Prostate gland (tissue), 2 donors: ENCODE measurements around the gene PRKG1. TPM values are rescaled to one million over a fixed set of nuclear protein-coding genes. Genes with fewer than 3 reads are reported as not detected.

ENCODE experiments used
- DNase-seq: peaks from one replicate; pipeline ENCODE4 v3.0.0-alpha.2; 2019; ENCODE audit warnings: low spot score
- H3K27ac ChIP-seq, 2 donors: fragments of 200-600 bp; sonication (generic); 2 replicates each; pipeline ENCODE4 v1.5.1; 2017 to 2019
- H3K27me3 ChIP-seq: fragments of 200-600 bp; sonication (generic); replicated peaks from 2 replicates; pipeline ENCODE4 v1.5.1; 2019; ENCODE audit not compliant: insufficient read depth
- H3K36me3 ChIP-seq, 2 donors: fragments of 200-600 bp; sonication (generic); 1 replicate in 1 of 2; 2 replicates in 1 of 2; pipeline versions ENCODE4 v1.5.1 to v1.8.1; 2017 to 2019
- H3K4me1 ChIP-seq: fragments of 200-600 bp; sonication (generic); replicated peaks from 2 replicates; pipeline ENCODE4 v1.5.1; 2019
- H3K4me3 ChIP-seq, 2 donors: fragments of 200-600 bp; sonication (generic); 2 replicates each; pipeline ENCODE4 v1.5.1; 2017 to 2019
- H3K9me3 ChIP-seq: fragments of 200-600 bp; sonication (generic); 2 replicates; pipeline ENCODE4 v1.5.1; 2017
- POLR2A ChIP-seq: fragments of 450-650 bp; IDR thresholded peaks from one replicate; pipeline ENCODE4 v1.6.1; 2016; ENCODE audit warnings: antibody characterized with exemption, mild to moderate bottlenecking
- POLR2AphosphoS5 ChIP-seq: sonication (generic); formaldehyde crosslinking; IDR thresholded peaks from one replicate; pipeline ENCODE4 v1.6.1; 2017; ENCODE audit warnings: antibody characterized with exemption
- WGBS: methylation state at CpG from one replicate; pipeline ENCODE4 v1.1.5; 2018; 5-methylcytosine and 5-hydroxymethylcytosine counted together
- intact Hi-C: fragments of 100-400 bp; cut with DNase I; formaldehyde crosslinking; loops from one replicate; pipeline ENCODE4 v1.14.2; 2022
- total RNA-seq, 2 donors: library from RNA; depleted of rRNA; stranded (reverse); fragments of >200 nt; gene quantifications; one replicate each; pipeline ENCODE4 v1.1.0, GENCODE V29; 2016
- TF ChIP-seq, protein P1 (sequence below), 4 experiments: fragments of 200-600 bp in 2 of 4; fragments of 450-650 bp in 2 of 4; sonication (generic) in 2 of 4; IDR thresholded peaks; 1 replicate in 3 of 4; 2 replicates in 1 of 4; pipeline ENCODE4 v1.5.1; 2016 to 2019; ENCODE audit warnings: antibody characterized with exemption in 4 of 4, mild to moderate bottlenecking in 2 of 4, moderate library complexity in 2 of 4

The PRKG1 gene
- total RNA-seq, 2 donors from 2014 or later, result 2.7 to 9.0 TPM

DNA sequence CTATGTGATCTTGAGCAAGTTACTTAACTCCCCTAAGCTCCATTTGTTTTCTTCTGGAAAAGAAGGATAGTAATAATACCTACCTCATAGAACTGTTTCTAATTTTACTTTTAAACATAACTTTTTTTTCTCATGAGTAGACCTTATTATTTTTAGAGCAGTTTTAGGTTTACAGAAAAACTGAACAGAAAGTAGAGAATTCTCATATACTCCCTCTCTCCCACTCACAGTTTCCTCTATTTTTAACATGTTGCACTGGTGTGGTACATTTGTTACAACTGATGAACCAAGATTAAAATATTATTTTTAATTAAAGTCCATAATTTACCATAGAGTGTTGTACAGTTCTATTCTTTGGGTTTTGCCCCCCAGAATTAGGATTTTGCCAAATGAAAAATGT, 846.4 kb downstream of the PRKG1 start:
- Histone ChIP-seq H3K36me3 (no peaks in the 10 kb centered on the region), H3K27ac (no peak overlapping the region), H3K9me3 (no peaks in the 10 kb centered on the region), H3K27me3 (no peaks in the 10 kb centered on the region), H3K4me1 (no peaks in the 10 kb centered on the region), H3K4me3 (no peak overlapping the region)
- TF ChIP-seq, protein P1, sequence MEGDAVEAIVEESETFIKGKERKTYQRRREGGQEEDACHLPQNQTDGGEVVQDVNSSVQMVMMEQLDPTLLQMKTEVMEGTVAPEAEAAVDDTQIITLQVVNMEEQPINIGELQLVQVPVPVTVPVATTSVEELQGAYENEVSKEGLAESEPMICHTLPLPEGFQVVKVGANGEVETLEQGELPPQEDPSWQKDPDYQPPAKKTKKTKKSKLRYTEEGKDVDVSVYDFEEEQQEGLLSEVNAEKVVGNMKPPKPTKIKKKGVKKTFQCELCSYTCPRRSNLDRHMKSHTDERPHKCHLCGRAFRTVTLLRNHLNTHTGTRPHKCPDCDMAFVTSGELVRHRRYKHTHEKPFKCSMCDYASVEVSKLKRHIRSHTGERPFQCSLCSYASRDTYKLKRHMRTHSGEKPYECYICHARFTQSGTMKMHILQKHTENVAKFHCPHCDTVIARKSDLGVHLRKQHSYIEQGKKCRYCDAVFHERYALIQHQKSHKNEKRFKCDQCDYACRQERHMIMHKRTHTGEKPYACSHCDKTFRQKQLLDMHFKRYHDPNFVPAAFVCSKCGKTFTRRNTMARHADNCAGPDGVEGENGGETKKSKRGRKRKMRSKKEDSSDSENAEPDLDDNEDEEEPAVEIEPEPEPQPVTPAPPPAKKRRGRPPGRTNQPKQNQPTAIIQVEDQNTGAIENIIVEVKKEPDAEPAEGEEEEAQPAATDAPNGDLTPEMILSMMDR (IDR thresholded peaks at IDR 0.05), result no peak
- intact Hi-C loops, result no loop called here
- no peak for DNase-seq

DNA sequence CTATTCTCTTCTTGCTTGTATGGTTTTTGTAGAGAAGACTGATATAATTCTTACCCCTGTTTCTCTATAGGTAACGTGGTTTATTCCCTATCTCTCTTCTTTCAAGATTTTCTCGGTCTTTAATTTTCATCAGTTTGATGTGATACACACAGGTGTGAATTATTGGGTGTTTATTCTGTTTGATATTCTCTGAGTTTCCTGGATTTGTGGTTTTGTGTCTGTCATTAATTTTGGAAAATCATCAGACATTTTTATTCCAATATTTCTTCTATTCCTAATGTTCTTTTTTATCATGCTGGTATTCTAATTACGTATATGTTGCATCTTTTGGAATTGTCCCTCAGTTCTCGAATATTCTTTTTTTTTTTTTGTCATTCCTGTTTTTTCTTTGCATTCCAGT, 850.1 kb downstream of the PRKG1 start:
- Histone ChIP-seq H3K4me3 (no peak overlapping the region), H3K27ac (no peak overlapping the region), H3K4me1 (no peaks in the 10 kb centered on the region), H3K27me3 (no peaks in the 10 kb centered on the region), H3K36me3 (no peaks in the 10 kb centered on the region), H3K9me3 (no peaks in the 10 kb centered on the region)
- no peak for DNase-seq
- TF ChIP-seq, protein P1 (IDR thresholded peaks at IDR 0.05), result no peak
- TF ChIP-seq POLR2AphosphoS5, result no peak
- WGBS, result 93% methylated on average over 4 of the region's 4 CpGs
- intact Hi-C loops, result no loop called here

DNA sequence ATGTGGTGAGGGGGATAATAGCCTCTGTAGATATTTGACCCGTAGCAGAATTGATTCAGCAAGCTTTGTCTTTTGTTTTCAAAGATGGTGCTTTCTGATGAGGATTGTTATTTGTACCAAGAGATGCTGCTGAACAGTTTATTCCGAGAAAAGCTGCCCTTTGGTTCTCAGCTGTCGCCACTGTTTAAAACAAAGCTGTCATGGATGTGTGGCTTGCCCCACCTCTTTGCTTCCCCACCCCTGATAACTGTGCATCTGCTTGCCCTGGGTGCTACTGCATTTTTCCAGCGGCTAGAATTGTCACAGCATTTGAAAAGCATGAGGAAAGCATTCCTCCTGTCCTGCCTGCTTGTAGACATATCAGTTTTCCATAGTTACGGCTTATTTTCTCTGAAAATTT, 852.0 kb downstream of the PRKG1 start:
- no peaks in the 10 kb centered on the region for H3K9me3 ChIP-seq
- no peak for DNase-seq
- WGBS, result 89% methylated on average over 5 of the region's 5 CpGs
- H3K27me3 ChIP-seq, result no peaks in the 10 kb centered on the region
- no peak overlapping the region for H3K4me3 ChIP-seq
- H3K27ac ChIP-seq, result no peak overlapping the region
- no peaks in the 10 kb centered on the region for H3K4me1 ChIP-seq
- H3K36me3 ChIP-seq, result no peaks in the 10 kb centered on the region
- TF ChIP-seq, protein P1 (IDR thresholded peaks at IDR 0.05), result no peak
- no peak for TF ChIP-seq POLR2AphosphoS5
- TF ChIP-seq POLR2A, result no peak
- intact Hi-C loops, result no loop called here

DNA sequence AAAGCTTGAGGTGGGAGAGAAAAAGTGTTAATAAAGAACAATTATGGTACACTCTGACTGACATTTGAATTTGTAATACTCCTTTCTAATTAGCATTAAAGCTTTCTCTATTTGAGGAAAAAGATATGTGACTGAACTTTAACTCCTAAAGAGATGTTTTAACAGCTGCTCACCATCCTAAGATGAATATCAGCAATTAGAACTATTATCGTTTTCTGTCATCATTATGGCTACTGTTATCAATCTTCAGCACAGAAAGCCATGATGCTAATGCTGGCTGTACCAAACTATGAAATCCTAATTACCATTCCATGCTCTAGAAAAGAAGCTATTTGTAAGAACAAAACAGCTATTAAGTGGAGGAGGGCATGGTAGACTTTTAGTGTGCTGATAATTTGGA, 853.9 kb downstream of the PRKG1 start:
- intact Hi-C loops, result no loop called here
- 75% methylated on average over 1 of the region's 1 CpG for WGBS
- H3K4me1 ChIP-seq, result no peaks in the 10 kb centered on the region
- H3K4me3 ChIP-seq, result no peak overlapping the region
- no peak overlapping the region for H3K27ac ChIP-seq
- TF ChIP-seq, protein P1 (IDR thresholded peaks at IDR 0.05), result no peak
- TF ChIP-seq POLR2A (no peak), POLR2AphosphoS5 (no peak)
- no peaks in the 10 kb centered on the region for H3K27me3 ChIP-seq
- H3K36me3 ChIP-seq, result no peaks in the 10 kb centered on the region
- no peaks in the 10 kb centered on the region for H3K9me3 ChIP-seq
- DNase-seq, result no peak

DNA sequence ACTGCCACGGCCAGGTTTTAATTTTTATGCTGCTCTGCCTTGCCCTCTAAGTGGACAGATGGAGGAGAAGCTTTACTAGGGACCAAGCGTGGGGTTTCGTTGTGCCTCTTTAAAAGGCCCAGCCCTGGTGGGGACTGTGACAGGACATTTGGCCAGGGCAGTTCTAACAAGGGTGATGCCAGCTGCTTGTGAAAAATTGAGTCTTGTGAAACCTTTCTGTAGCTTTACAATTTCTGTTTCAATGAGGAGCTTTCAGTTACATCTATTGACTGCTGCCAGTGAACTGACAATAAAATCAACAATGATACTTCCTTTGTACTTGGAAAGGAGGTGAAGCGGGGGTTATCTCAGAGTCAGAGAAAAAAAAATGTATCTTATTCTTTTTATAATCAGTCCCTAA, 858.2 kb downstream of the PRKG1 start:
- H3K4me3 ChIP-seq, result no peak overlapping the region
- H3K9me3 ChIP-seq, result no peaks in the 10 kb centered on the region
- no peaks in the 10 kb centered on the region for H3K27me3 ChIP-seq
- no peaks in the 10 kb centered on the region for H3K4me1 ChIP-seq
- H3K27ac ChIP-seq, result no peak overlapping the region
- intact Hi-C loops, result no loop called here
- TF ChIP-seq, protein P1 (IDR thresholded peaks at IDR 0.05), result no peak
- WGBS, result 62% methylated on average over 4 of the region's 4 CpGs
- no peaks in the 10 kb centered on the region for H3K36me3 ChIP-seq
- no peak for DNase-seq
